ENCODE measurements around the gene LCN2.

The LCN2 gene

DNA sequence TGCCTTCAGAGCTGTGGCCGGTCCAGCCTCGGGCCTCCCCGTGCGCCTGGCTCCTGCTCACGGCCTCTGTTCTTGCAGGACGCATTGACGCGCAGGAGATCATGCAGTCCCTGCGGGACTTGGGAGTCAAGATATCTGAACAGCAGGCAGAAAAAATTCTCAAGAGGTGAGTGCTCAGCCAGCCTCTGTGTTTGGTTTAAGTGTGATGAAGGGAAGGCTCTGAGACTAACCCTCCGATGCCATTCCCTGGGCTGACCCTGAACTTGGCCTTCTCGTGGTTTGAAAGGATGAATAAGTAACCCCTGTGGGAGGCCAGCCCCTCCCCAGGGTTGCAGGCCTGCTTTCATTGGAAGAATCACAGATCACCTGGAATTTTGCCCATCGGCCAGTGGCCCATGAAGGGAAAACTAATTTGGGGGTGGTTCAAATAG is 48.0 kb upstream of the LCN2 start:
- peaks cover 37% of the 10 kb centered on the region for H4K20me1 ChIP-seq (ENCODE audit: insufficient read depth, low read length)
- peaks cover 4% of the 10 kb centered on the region; the same call in 1 of the 2 replicates for H3F3A ChIP-seq (ENCODE audit: insufficient read depth, low read length)
- H3K4me1 ChIP-seq (ENCODE audit: low read length) = no peaks in the 10 kb centered on the region
- no peaks in the 10 kb centered on the region for H3K27me3 ChIP-seq (replicated peaks; ENCODE audit: insufficient read depth, low read length)
- peaks cover 11% of the 10 kb centered on the region for H3K36me3 ChIP-seq (replicated peaks; ENCODE audit: insufficient read depth, low read length)
- H3K9me3 ChIP-seq (replicated peaks; ENCODE audit: insufficient read depth, low read length) = no peaks in the 10 kb centered on the region
- no peak for DNase-seq
- no peaks in the 10 kb centered on the region for H3K9me2 ChIP-seq (replicated peaks; ENCODE audit: insufficient read depth, low read length)
- no peak overlapping the region for H3K4me2 ChIP-seq (ENCODE audit: low read depth, low read length)
- H3K9ac ChIP-seq (ENCODE audit: low read length) = no peak overlapping the region
- H2AFZ ChIP-seq (ENCODE audit: low read length) = no peak overlapping the region
- no peak overlapping the region for H3K4me3 ChIP-seq (ENCODE audit: low read length)
- no peak overlapping the region for H3K27ac ChIP-seq (ENCODE audit: low read length)
- TF ChIP-seq EZH2 (optimal IDR thresholded peaks at IDR 0.05; ENCODE audit: low read depth, low read length) = no peak
- TF ChIP-seq, protein P1, sequence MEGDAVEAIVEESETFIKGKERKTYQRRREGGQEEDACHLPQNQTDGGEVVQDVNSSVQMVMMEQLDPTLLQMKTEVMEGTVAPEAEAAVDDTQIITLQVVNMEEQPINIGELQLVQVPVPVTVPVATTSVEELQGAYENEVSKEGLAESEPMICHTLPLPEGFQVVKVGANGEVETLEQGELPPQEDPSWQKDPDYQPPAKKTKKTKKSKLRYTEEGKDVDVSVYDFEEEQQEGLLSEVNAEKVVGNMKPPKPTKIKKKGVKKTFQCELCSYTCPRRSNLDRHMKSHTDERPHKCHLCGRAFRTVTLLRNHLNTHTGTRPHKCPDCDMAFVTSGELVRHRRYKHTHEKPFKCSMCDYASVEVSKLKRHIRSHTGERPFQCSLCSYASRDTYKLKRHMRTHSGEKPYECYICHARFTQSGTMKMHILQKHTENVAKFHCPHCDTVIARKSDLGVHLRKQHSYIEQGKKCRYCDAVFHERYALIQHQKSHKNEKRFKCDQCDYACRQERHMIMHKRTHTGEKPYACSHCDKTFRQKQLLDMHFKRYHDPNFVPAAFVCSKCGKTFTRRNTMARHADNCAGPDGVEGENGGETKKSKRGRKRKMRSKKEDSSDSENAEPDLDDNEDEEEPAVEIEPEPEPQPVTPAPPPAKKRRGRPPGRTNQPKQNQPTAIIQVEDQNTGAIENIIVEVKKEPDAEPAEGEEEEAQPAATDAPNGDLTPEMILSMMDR (IDR thresholded peaks at IDR 0.05; ENCODE audit: low read length) = no peak
- TF ChIP-seq EZH2phosphoT487 (IDR thresholded peaks at IDR 0.05; ENCODE audit: low read length) = no peak
- H3K79me2 ChIP-seq (ENCODE audit: low read length) = peaks cover 85% of the 10 kb centered on the region

DNA sequence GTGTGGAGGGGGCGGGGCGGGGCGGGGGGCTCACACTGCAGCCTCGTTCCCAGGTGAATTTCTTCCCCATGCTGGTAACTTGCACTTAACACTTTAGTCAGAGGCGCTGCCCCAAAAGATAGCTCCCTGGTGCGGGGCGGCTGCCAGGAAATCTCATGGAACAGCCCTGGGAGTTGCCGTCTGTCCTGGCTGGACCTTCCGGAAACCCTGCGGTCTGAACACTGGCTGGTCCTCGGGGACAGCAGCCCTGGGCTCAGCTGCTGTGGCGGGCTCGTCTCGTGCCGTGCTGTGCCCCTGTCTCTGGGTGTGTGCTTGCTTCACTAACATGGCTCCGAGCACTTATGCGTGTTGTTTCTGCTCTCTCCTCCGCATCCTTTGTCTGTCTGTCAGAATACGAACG is 47.6 kb upstream of the LCN2 start:
- H3K4me1 ChIP-seq (ENCODE audit: low read length) = no peaks in the 10 kb centered on the region
- no peak overlapping the region for H3K4me3 ChIP-seq (ENCODE audit: low read length)
- H3K27me3 ChIP-seq (replicated peaks; ENCODE audit: insufficient read depth, low read length) = no peaks in the 10 kb centered on the region
- H3K79me2 ChIP-seq (ENCODE audit: low read length) = peaks cover 81% of the 10 kb centered on the region
- peaks cover 4% of the 10 kb centered on the region; the same call in 1 of the 2 replicates for H3F3A ChIP-seq (ENCODE audit: insufficient read depth, low read length)
- no peaks in the 10 kb centered on the region for H3K9me2 ChIP-seq (replicated peaks; ENCODE audit: insufficient read depth, low read length)
- no peak overlapping the region for H3K4me2 ChIP-seq (ENCODE audit: low read depth, low read length)
- no peaks in the 10 kb centered on the region for H3K9me3 ChIP-seq (replicated peaks; ENCODE audit: insufficient read depth, low read length)
- no peak for TF ChIP-seq EZH2 (optimal IDR thresholded peaks at IDR 0.05; ENCODE audit: low read depth, low read length)
- no peak for TF ChIP-seq EZH2phosphoT487 (IDR thresholded peaks at IDR 0.05; ENCODE audit: low read length)
- TF ChIP-seq, protein P1 (IDR thresholded peaks at IDR 0.05; ENCODE audit: low read length) = no peak
- DNase-seq = no peak
- no peak overlapping the region for H2AFZ ChIP-seq (ENCODE audit: low read length)
- peaks cover 33% of the 10 kb centered on the region for H4K20me1 ChIP-seq (ENCODE audit: insufficient read depth, low read length)
- H3K9ac ChIP-seq (ENCODE audit: low read length) = no peak overlapping the region
- H3K27ac ChIP-seq (ENCODE audit: low read length) = no peak overlapping the region
- H3K36me3 ChIP-seq (replicated peaks; ENCODE audit: insufficient read depth, low read length) = peaks cover 8% of the 10 kb centered on the region

DNA sequence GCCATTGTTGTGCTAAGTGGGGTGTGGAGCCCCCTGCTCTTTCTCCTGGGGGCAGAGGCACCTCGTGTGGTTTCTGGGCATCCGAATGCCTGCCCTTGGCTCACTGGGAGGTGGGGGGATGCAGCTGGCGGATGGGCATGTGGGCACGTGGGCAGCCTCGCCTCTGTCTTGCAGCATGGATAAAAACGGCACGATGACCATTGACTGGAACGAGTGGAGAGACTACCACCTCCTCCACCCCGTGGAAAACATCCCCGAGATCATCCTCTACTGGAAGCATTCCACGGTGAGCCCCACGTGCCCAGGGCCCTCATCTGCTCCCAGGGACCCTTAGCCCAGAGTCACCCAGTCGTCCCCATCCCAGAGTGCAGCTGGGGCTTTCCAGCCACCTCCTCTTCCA is 47.1 kb upstream of the LCN2 start:
- H3K27me3 ChIP-seq (replicated peaks; ENCODE audit: insufficient read depth, low read length) = no peaks in the 10 kb centered on the region
- H3K9ac ChIP-seq (ENCODE audit: low read length) = no peak overlapping the region
- H3K4me1 ChIP-seq (ENCODE audit: low read length) = no peaks in the 10 kb centered on the region
- no peak overlapping the region for H2AFZ ChIP-seq (ENCODE audit: low read length)
- no peaks in the 10 kb centered on the region for H3K9me2 ChIP-seq (replicated peaks; ENCODE audit: insufficient read depth, low read length)
- H3K79me2 ChIP-seq (ENCODE audit: low read length) = peaks cover 76% of the 10 kb centered on the region
- peaks cover 4% of the 10 kb centered on the region for H3K36me3 ChIP-seq (replicated peaks; ENCODE audit: insufficient read depth, low read length)
- TF ChIP-seq EZH2phosphoT487 (IDR thresholded peaks at IDR 0.05; ENCODE audit: low read length) (no peak), EZH2 (optimal IDR thresholded peaks at IDR 0.05; ENCODE audit: low read depth, low read length) (no peak)
- TF ChIP-seq, protein P1 (IDR thresholded peaks at IDR 0.05; ENCODE audit: low read length) = no peak
- H3K9me3 ChIP-seq (replicated peaks; ENCODE audit: insufficient read depth, low read length) = no peaks in the 10 kb centered on the region
- peaks cover 28% of the 10 kb centered on the region for H4K20me1 ChIP-seq (ENCODE audit: insufficient read depth, low read length)
- DNase-seq = no peak
- peaks cover 4% of the 10 kb centered on the region; the same call in 1 of the 2 replicates for H3F3A ChIP-seq (ENCODE audit: insufficient read depth, low read length)
- no peak overlapping the region for H3K27ac ChIP-seq (ENCODE audit: low read length)
- H3K4me3 ChIP-seq (ENCODE audit: low read length) = no peak overlapping the region
- no peak overlapping the region for H3K4me2 ChIP-seq (ENCODE audit: low read depth, low read length)
